ENCODE data around the gene UBE2J1.
"Not testable (repeated sequence)": the region's sequence is repeated elsewhere in the genome, so short reads cannot be mapped to it uniquely, and the experiment has no call there.

UBE2J1 gene

GRCh38 chr6:89398762-89399525, 46.4 kb upstream of the UBE2J1 start:
- Histone ChIP-seq H2AFZ (ENCODE audit: low read depth, low read length, severe bottlenecking) (no peak overlapping the region), H3K4me2 (ENCODE audit: low read depth, low read length, poor library complexity, severe bottlenecking) (no peak overlapping the region), H3K79me2 (ENCODE audit: insufficient read depth, low read length) (peaks cover 90% of the 10 kb centered on the region), H3K4me3 (ENCODE audit: insufficient read depth, low read length, poor library complexity, severe bottlenecking) (no peak overlapping the region), H3K27ac (ENCODE audit: low read depth, low read length) (no peak overlapping the region), H3F3A (ENCODE audit: insufficient read depth) (no peaks in the 10 kb centered on the region), H3K9ac (ENCODE audit: low read length) (no peak overlapping the region), H3K27me3 (ENCODE audit: low read length) (no peaks in the 10 kb centered on the region), H3K9me3 (ENCODE audit: insufficient read depth, low read length) (no peaks in the 10 kb centered on the region), H4K20me1 (ENCODE audit: low read depth, low read length) (0 out of 2 replicates have a peak, but pooled peaks cover under 1% of the 10 kb centered on the region), H3K36me3 (ENCODE audit: low read length) (peaks cover 5% of the 10 kb centered on the region; the same call in 1 of the 2 replicates), H3K9me2 (replicated peaks; ENCODE audit: insufficient read depth, low read length) (no peaks in the 10 kb centered on the region)
- TF ChIP-seq CTCF (IDR thresholded peaks at IDR 0.05; ENCODE audit: insufficient read depth, low read length, poor library complexity, severe bottlenecking) (no peak), EZH2phosphoT487 (conservative IDR thresholded peaks at IDR 0.05; ENCODE audit: low read length) (no peak)

- not testable (repeated sequence) for H3K27ac ChIP-seq (ENCODE audit: low read depth, low read length); H3K9me3 ChIP-seq (ENCODE audit: insufficient read depth, low read length); H3K4me2 ChIP-seq (ENCODE audit: low read depth, low read length, poor library complexity, severe bottlenecking); H3K4me3 ChIP-seq (ENCODE audit: insufficient read depth, low read length, poor library complexity, severe bottlenecking); H3K9me2 ChIP-seq (replicated peaks; ENCODE audit: insufficient read depth, low read length); H3F3A ChIP-seq (ENCODE audit: insufficient read depth); H2AFZ ChIP-seq (ENCODE audit: low read depth, low read length, severe bottlenecking); H3K27me3 ChIP-seq (ENCODE audit: low read length); H3K9ac ChIP-seq (ENCODE audit: low read length); H3K36me3 ChIP-seq (ENCODE audit: low read length); H4K20me1 ChIP-seq (ENCODE audit: low read depth, low read length)
- H3K79me2 ChIP-seq (ENCODE audit: insufficient read depth, low read length) = peaks cover 91% of the 10 kb centered on the region
Observed at GRCh38 chr6:89397884-89398283, 45.4 kb upstream of the UBE2J1 start.

GRCh38 chr6:89393659-89394058, 41.1 kb upstream of the UBE2J1 start:
- Histone ChIP-seq H3K9ac (ENCODE audit: low read length) (no peak overlapping the region), H3K4me3 (ENCODE audit: insufficient read depth, low read length, poor library complexity, severe bottlenecking) (no peak overlapping the region), H3K79me2 (ENCODE audit: insufficient read depth, low read length) (peaks cover 90% of the 10 kb centered on the region), H3K9me3 (ENCODE audit: insufficient read depth, low read length) (no peaks in the 10 kb centered on the region), H3K27me3 (ENCODE audit: low read length) (no peaks in the 10 kb centered on the region), H4K20me1 (ENCODE audit: low read depth, low read length) (0 out of 2 replicates have a peak, but pooled peaks cover 5% of the 10 kb centered on the region), H3K27ac (ENCODE audit: low read depth, low read length) (no peak overlapping the region), H3K9me2 (replicated peaks; ENCODE audit: insufficient read depth, low read length) (no peaks in the 10 kb centered on the region), H3K4me2 (ENCODE audit: low read depth, low read length, poor library complexity, severe bottlenecking) (no peak overlapping the region), H3K36me3 (ENCODE audit: low read length) (peaks cover 5% of the 10 kb centered on the region; the same call in 1 of the 2 replicates), H3F3A (ENCODE audit: insufficient read depth) (peaks cover 4% of the 10 kb centered on the region; the same call in 1 of the 2 replicates), H2AFZ (ENCODE audit: low read depth, low read length, severe bottlenecking) (no peak overlapping the region)
- TF ChIP-seq EZH2phosphoT487 (conservative IDR thresholded peaks at IDR 0.05; ENCODE audit: low read length) (no peak), CTCF (IDR thresholded peaks at IDR 0.05; ENCODE audit: insufficient read depth, low read length, poor library complexity, severe bottlenecking) (no peak)

- H2AFZ ChIP-seq (ENCODE audit: low read depth, low read length, severe bottlenecking) = no peak overlapping the region
- 0 out of 2 replicates have a peak, but pooled peaks cover 5% of the 10 kb centered on the region for H4K20me1 ChIP-seq (ENCODE audit: low read depth, low read length)
- no peaks in the 10 kb centered on the region for H3K9me3 ChIP-seq (ENCODE audit: insufficient read depth, low read length)
- H3K4me2 ChIP-seq (ENCODE audit: low read depth, low read length, poor library complexity, severe bottlenecking) = no peak overlapping the region
- no peak overlapping the region for H3K9ac ChIP-seq (ENCODE audit: low read length)
- no peaks in the 10 kb centered on the region for H3K27me3 ChIP-seq (ENCODE audit: low read length)
- H3K4me3 ChIP-seq (ENCODE audit: insufficient read depth, low read length, poor library complexity, severe bottlenecking) = no peak overlapping the region
- peaks cover 4% of the 10 kb centered on the region; the same call in 1 of the 2 replicates for H3F3A ChIP-seq (ENCODE audit: insufficient read depth)
- peaks cover 90% of the 10 kb centered on the region for H3K79me2 ChIP-seq (ENCODE audit: insufficient read depth, low read length)
- H3K9me2 ChIP-seq (replicated peaks; ENCODE audit: insufficient read depth, low read length) = no peaks in the 10 kb centered on the region
- TF ChIP-seq CTCF (IDR thresholded peaks at IDR 0.05; ENCODE audit: insufficient read depth, low read length, poor library complexity, severe bottlenecking) = no peak
- TF ChIP-seq EZH2phosphoT487 (conservative IDR thresholded peaks at IDR 0.05; ENCODE audit: low read length) = no peak
- H3K27ac ChIP-seq (ENCODE audit: low read depth, low read length) = no peak overlapping the region
- H3K36me3 ChIP-seq (ENCODE audit: low read length) = peaks cover 5% of the 10 kb centered on the region; the same call in 1 of the 2 replicates
Observed at GRCh38 chr6:89392823-89393222, 40.3 kb upstream of the UBE2J1 start.

All from SU-DHL-6 (cell line).